Endothelial cell of umbilical vein (primary cell): ENCODE results near the gene CCDC167. TPM values are rescaled to one million over a fixed set of nuclear protein-coding genes. Genes with fewer than 3 reads are reported as not detected.
A peak's percentile ranks its signal among the peaks of the same experiment; 100 is the strongest.

Source experiments
- BruUV-seq: library from RNA; stranded (reverse); fragments of 400-500 nt; replicated peaks from 2 replicates; lab custom pipeline; 2021; lab: Mats Ljungman, UMichigan
- CTCF ChIA-PET: fragments of 300-600, 350-600 bp; sonication (Branson Sonifier 250); formaldehyde crosslinking; loops from one replicate; lab custom pipeline; 2021; ENCODE audit warnings: antibody characterized with exemption, inconsistent platforms; lab: Charles Lee
- POLR2A ChIA-PET: fragments of 300-600, 350-600 bp; sonication (Branson Sonifier 250); formaldehyde crosslinking; loops from one replicate; lab custom pipeline; 2021; ENCODE audit warnings: antibody characterized with exemption, inconsistent platforms; lab: Charles Lee
- DNase-seq: peaks from one replicate; pipeline ENCODE4 v3.0.0-alpha.2; 2011; ENCODE audit warnings: low read depth, low spot score
- FAIRE-seq: peaks from 2 replicates; lab custom pipeline; 2011; peaks lifted over from hg19 to GRCh38; lab: Jason Lieb, UNC
- H2AFZ ChIP-seq: 2 replicates; pipeline ENCODE4 v1.6.0; 2012; ENCODE audit warnings: low read depth, low read length, control low read depth, inconsistent platforms
- H3K27ac ChIP-seq: 2 replicates; pipeline ENCODE4 v1.5.1; 2011; ENCODE audit warnings: low read depth, mild to moderate bottlenecking, control low read depth, low read length, moderate library complexity; ENCODE audit not compliant: insufficient read depth
- H3K27me3 ChIP-seq, 2 experiments: 2 replicates each; pipeline versions ENCODE4 v1.6.0 to v1.6.1; 2011; ENCODE audit warnings: low read length in 2 of 2, mixed read lengths in 1 of 2; ENCODE audit not compliant: control insufficient read depth in 2 of 2, insufficient read depth in 2 of 2
- H3K36me3 ChIP-seq, 2 experiments: 2 replicates in 1 of 2; 3 replicates in 1 of 2; pipeline ENCODE4 v1.5.1; 2011; ENCODE audit warnings: low read length in 2 of 2, mild to moderate bottlenecking in 1 of 2, moderate library complexity in 1 of 2; ENCODE audit not compliant: control insufficient read depth in 2 of 2, insufficient read depth in 2 of 2; ENCODE audit errors: extremely low read depth in 1 of 2
- H3K4me1 ChIP-seq: 3 replicates; pipeline ENCODE4 v1.5.1; 2011; ENCODE audit warnings: mild to moderate bottlenecking, low read length; ENCODE audit not compliant: control insufficient read depth, insufficient read depth; ENCODE audit errors: extremely low read depth
- H3K4me2 ChIP-seq: 2 replicates; pipeline ENCODE4 v1.6.1; 2011; ENCODE audit warnings: low read length, control low read depth, mixed read lengths; ENCODE audit not compliant: insufficient read depth
- H3K4me3 ChIP-seq, 3 experiments: fragments of 200-600 bp in 1 of 3; sonication (generic), shearing (Covaris generic) in 1 of 3; replicated peaks in 1 of 3; 2 replicates each; pipeline ENCODE4 v1.5.1; 2011 to 2016; ENCODE audit warnings: control low read depth in 3 of 3, low read length in 3 of 3, mild to moderate bottlenecking in 2 of 3, inconsistent platforms in 1 of 3, low read depth in 1 of 3, moderate library complexity in 1 of 3; ENCODE audit not compliant: insufficient read depth in 1 of 3
- H3K79me2 ChIP-seq: 2 replicates; pipeline ENCODE4 v1.6.0; 2012; ENCODE audit warnings: low read length, inconsistent platforms; ENCODE audit not compliant: control insufficient read depth, insufficient read depth
- H3K9ac ChIP-seq: replicated peaks from 2 replicates; pipeline ENCODE3; 2011; ENCODE audit warnings: low read length, control low read depth; ENCODE audit not compliant: insufficient read depth; ENCODE audit errors: extremely low read depth
- H3K9me1 ChIP-seq: replicated peaks from 3 replicates; pipeline ENCODE4 v1.6.0; 2011; ENCODE audit warnings: mild to moderate bottlenecking, low read length; ENCODE audit not compliant: control insufficient read depth, insufficient read depth; ENCODE audit errors: extremely low read depth
- H3K9me3 ChIP-seq: replicated peaks from 2 replicates; pipeline ENCODE4 v1.5.1; 2012; ENCODE audit warnings: low read length, inconsistent platforms; ENCODE audit not compliant: control insufficient read depth, insufficient read depth
- H4K20me1 ChIP-seq: replicated peaks from 2 replicates; pipeline ENCODE3; 2011; ENCODE audit warnings: mild to moderate bottlenecking, low read length; ENCODE audit not compliant: control insufficient read depth, insufficient read depth; ENCODE audit errors: extremely low read depth
- EZH2 ChIP-seq: IDR thresholded peaks from 2 replicates; pipeline ENCODE4 v1.6.1; 2012; ENCODE audit warnings: borderline replicate concordance, low read depth, mild to moderate bottlenecking, moderate library complexity, low read length, inconsistent platforms; ENCODE audit not compliant: severe bottlenecking
- FOS ChIP-seq: IDR thresholded peaks from 2 replicates; pipeline ENCODE4 v1.6.1; 2011; ENCODE audit warnings: mild to moderate bottlenecking, low read length, moderate library complexity, borderline replicate concordance; ENCODE audit not compliant: insufficient read depth
- GATA2 ChIP-seq: IDR thresholded peaks from 2 replicates; pipeline ENCODE4 v1.7.0; 2011; ENCODE audit warnings: low read depth, mild to moderate bottlenecking, moderate library complexity, mixed read lengths, low read length; ENCODE audit not compliant: insufficient read length, insufficient read depth
- JUN ChIP-seq: IDR thresholded peaks from 2 replicates; pipeline ENCODE4 v1.6.1; 2011; ENCODE audit warnings: borderline replicate concordance, low read depth; ENCODE audit not compliant: insufficient read length, insufficient read depth
- MYC ChIP-seq: IDR thresholded peaks from one replicate; pipeline ENCODE4 v1.6.1; 2011; ENCODE audit warnings: mild to moderate bottlenecking, low read depth, low read length
- POLR2A ChIP-seq: IDR thresholded peaks from 2 replicates; pipeline ENCODE4 v1.6.1; 2012; ENCODE audit warnings: low read depth, mild to moderate bottlenecking, control low read depth, low read length
- POLR2AphosphoS5 ChIP-seq: IDR thresholded peaks from 2 replicates; pipeline ENCODE4 v1.6.1; 2012; ENCODE audit warnings: low read depth, mild to moderate bottlenecking, control low read depth, low read length, moderate library complexity; ENCODE audit not compliant: insufficient read depth
- dilution Hi-C: fragments of 300-500 bp; cut with MboI; formaldehyde crosslinking; loops from one replicate; pipeline ENCODE4 v1.15.0; 2019; ENCODE audit warnings: low sequenced_read_pairs; ENCODE audit not compliant: extremely low pct_ligation_motif_present
- intact Hi-C: fragments of 100-400 bp; cut with micrococcal nuclease; formaldehyde crosslinking; loops from one replicate; pipeline ENCODE4 v1.10.0; 2022
- polyA plus RNA-seq, 4 experiments: library from polyadenylated mRNA; depleted of rRNA in 3 of 4; stranded (reverse) in 3 of 4; unstranded in 1 of 4; fragments of >200 nt; gene quantifications; 2 replicates each; pipeline versions ENCODE4 v1.2.1 to v1.2.3, GENCODE V29; 2011 to 2012; ENCODE audit warnings: missing spikeins in 1 of 4
- total RNA-seq: library from RNA; stranded (reverse); gene quantifications from 2 replicates; pipeline ENCODE4 v1.2.3, GENCODE V29; 2021
- TF ChIP-seq, protein P1 (sequence below), 2 donors: IDR thresholded peaks; 1 replicate in 1 of 2; 2 replicates in 1 of 2; pipeline ENCODE4 v1.5.1; 2011; ENCODE audit warnings: low read length in 2 of 2, mild to moderate bottlenecking in 2 of 2, moderate library complexity in 2 of 2, control low read depth in 1 of 2, inconsistent platforms in 1 of 2, low read depth in 1 of 2; ENCODE audit not compliant: insufficient read depth in 1 of 2; ENCODE audit errors: extremely low read depth in 1 of 2
- TF ChIP-seq, protein P2 (sequence below): IDR thresholded peaks from 2 replicates; pipeline ENCODE4 v1.6.1; 2011; ENCODE audit not compliant: insufficient read depth, insufficient read length

Gene CCDC167
- total and polyA plus RNA-seq, 2 donors (not counting 3 experiments of a cell fraction or from before 2014, with no cell fraction given) = 46.6 to 105 TPM

DNA sequence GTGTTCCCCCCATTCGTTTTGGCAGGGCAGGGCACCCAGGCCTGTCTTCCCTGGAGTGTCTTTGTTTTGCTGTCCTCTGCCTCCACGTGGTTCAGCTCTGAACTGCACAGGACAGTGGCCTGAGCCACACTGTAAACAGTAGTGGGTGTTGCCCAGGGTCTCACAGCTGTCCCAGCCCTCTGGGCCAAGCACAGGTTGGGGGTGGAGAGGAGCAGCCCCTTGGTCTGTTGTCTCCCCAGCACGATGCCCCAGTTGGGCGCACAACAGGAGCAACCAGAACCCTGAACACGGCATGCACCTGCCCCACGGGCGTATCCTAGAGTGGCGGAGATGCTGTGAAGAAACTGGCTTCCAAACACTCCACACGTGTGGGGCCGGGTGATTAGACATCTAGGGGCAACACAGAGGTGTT is 14.4 kb downstream of the CCDC167 start:
- POLR2A ChIA-PET = no interaction called here
- Histone ChIP-seq H3K27ac (no peak overlapping the region), H3K4me1 (no peaks in the 10 kb centered on the region), H4K20me1 (no peaks in the 10 kb centered on the region), H3K4me3 (no peak overlapping the region), H3K79me2 (no peaks in the 10 kb centered on the region), H3K27me3 (no peaks in the 10 kb centered on the region), H3K4me2 (no peak overlapping the region), H3K9me1 (no peaks in the 10 kb centered on the region), H3K36me3 (peaks cover 0 to 6% of the 10 kb centered on the region in 2 experiments), H3K9me3 (no peaks in the 10 kb centered on the region), H2AFZ (no peak overlapping the region), H3K9ac (no peak overlapping the region)
- TF ChIP-seq, protein P1, sequence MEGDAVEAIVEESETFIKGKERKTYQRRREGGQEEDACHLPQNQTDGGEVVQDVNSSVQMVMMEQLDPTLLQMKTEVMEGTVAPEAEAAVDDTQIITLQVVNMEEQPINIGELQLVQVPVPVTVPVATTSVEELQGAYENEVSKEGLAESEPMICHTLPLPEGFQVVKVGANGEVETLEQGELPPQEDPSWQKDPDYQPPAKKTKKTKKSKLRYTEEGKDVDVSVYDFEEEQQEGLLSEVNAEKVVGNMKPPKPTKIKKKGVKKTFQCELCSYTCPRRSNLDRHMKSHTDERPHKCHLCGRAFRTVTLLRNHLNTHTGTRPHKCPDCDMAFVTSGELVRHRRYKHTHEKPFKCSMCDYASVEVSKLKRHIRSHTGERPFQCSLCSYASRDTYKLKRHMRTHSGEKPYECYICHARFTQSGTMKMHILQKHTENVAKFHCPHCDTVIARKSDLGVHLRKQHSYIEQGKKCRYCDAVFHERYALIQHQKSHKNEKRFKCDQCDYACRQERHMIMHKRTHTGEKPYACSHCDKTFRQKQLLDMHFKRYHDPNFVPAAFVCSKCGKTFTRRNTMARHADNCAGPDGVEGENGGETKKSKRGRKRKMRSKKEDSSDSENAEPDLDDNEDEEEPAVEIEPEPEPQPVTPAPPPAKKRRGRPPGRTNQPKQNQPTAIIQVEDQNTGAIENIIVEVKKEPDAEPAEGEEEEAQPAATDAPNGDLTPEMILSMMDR (IDR thresholded peaks at IDR 0.05; ENCODE audit: extremely low read depth in 1 of 2, insufficient read depth in 1 of 2, low read depth in 1 of 2, low read length in 2 of 2) = peak in 1 of 2 donors; percentile 8
- TF ChIP-seq MYC = no peak
- TF ChIP-seq POLR2A = no peak
- no peak for TF ChIP-seq GATA2
- DNase-seq (no peak), FAIRE-seq (no peak)
- intact Hi-C loops = no loop called here
- CTCF ChIA-PET = interaction anchor here (0.7 to 2.2 kb wide), 9 partner anchors 15 to 207 kb away, joined by 3 to 25 read pairs (median 5); partner anchors contain the start of gene CCDC167
- dilution Hi-C loops = no loop called here
- no TSS peak for BruUV-seq

DNA sequence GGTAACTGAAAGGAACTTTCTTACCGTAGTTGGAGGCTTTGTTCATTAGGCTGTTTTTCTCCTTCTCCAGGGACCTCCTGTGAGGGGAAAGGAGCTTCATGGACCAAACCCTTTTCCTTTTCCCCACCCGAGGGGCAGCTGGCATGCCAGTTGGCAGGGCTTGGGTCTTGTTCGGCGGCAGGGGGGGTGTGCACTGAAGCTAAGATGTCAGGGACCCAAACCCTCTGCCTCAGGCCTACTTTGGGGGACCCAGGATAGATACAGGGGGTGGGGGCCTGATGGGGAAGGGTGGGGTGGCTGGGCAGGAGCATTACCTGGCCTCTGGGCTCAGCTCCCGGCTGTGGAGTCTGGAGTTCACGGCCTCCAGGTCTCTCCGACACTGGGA is 14.9 kb downstream of the CCDC167 start:
- Histone ChIP-seq H3K9ac (no peak overlapping the region), H4K20me1 (no peaks in the 10 kb centered on the region), H3K9me3 (no peaks in the 10 kb centered on the region), H3K27ac (no peak overlapping the region), H3K4me3 (no peak overlapping the region), H3K4me2 (no peak overlapping the region), H3K9me1 (no peaks in the 10 kb centered on the region), H3K79me2 (no peaks in the 10 kb centered on the region), H3K27me3 (no peaks in the 10 kb centered on the region), H2AFZ (no peak overlapping the region), H3K36me3 (peaks cover 0 to 10% of the 10 kb centered on the region in 2 experiments), H3K4me1 (no peaks in the 10 kb centered on the region)
- TF ChIP-seq EZH2 (no peak), MYC (no peak), JUN (no peak), FOS (no peak), GATA2 (no peak), POLR2A (no peak), POLR2AphosphoS5 (no peak)
- TF ChIP-seq, protein P2, sequence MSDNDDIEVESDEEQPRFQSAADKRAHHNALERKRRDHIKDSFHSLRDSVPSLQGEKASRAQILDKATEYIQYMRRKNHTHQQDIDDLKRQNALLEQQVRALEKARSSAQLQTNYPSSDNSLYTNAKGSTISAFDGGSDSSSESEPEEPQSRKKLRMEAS = no peak
- TF ChIP-seq, protein P1 (IDR thresholded peaks at IDR 0.05; ENCODE audit: extremely low read depth in 1 of 2, insufficient read depth in 1 of 2, low read depth in 1 of 2, low read length in 2 of 2) = no peak
- FAIRE-seq (no peak), DNase-seq (no peak)
- dilution Hi-C loops = no loop called here
- no TSS peak for BruUV-seq
- ChIA-PET POLR2A (no interaction called here), CTCF (interaction anchor here (0.7 to 2.2 kb wide), 10 partner anchors 15 to 208 kb away, joined by 3 to 25 read pairs (median 4); partner anchors contain the start of gene CCDC167)
- intact Hi-C loops = loop anchor here (1.0 to 5.0 kb wide), 4 partner anchors 82 to 208 kb away; no protein-coding TSS in a partner anchor
